Head of caudate nucleus (tissue), 42 donors: Measurements from ENCODE around the gene PSEN1.
A peak's percentile ranks its signal among the peaks of the same experiment; 100 is the strongest.

ENCODE experiments used
- DNase-seq, 42 donors: peaks; one replicate each; pipeline versions ENCODE4 v3.0.0 to v3.0.0-alpha.2; 2020 to 2021; ENCODE audit warnings: mixed read lengths in 7 of 42
- intact Hi-C: fragments of 100-400 bp; cut with DNase I; formaldehyde crosslinking; loops from one replicate; pipeline ENCODE4 v1.15.0; 2022

The PSEN1 gene

GRCh38 chr14:73136387-73137225, at the start of gene PSEN1:
PSEN1 (plus strand) TSS chr14:73136507; CDS start chr14:73148020, 11,513 bp downstream.
- intact Hi-C loops, result loop anchor here (10.0 kb wide), 1 partner anchor 328 kb away; no protein-coding TSS in a partner anchor
- peak; percentile 96 to 100 (median 99) for DNase-seq

- intact Hi-C loops, result no loop called here
- no peak for DNase-seq
Measured at GRCh38 chr14:73091044-73091443, 45.3 kb upstream of the PSEN1 start.

- intact Hi-C loops, result no loop called here
- DNase-seq, result peak in 24 of 42 donors; percentile 9 to 63 (median 38)
Measured at GRCh38 chr14:73097421-73097820, 38.9 kb upstream of the PSEN1 start.

- intact Hi-C loops, result no loop called here
- no peak for DNase-seq
Measured at GRCh38 chr14:73100334-73100733, 36.0 kb upstream of the PSEN1 start.

GRCh38 chr14:73102806-73103497, 33.4 kb upstream of the PSEN1 start:
- DNase-seq, result no peak
- intact Hi-C loops, result no loop called here

- no peak for DNase-seq
- intact Hi-C loops, result no loop called here
Measured at GRCh38 chr14:73105050-73105449, 31.3 kb upstream of the PSEN1 start.

GRCh38 chr14:73105727-73106126, 30.6 kb upstream of the PSEN1 start:
- intact Hi-C loops, result no loop called here

GRCh38 chr14:73116079-73116665, 20.1 kb upstream of the PSEN1 start:
- no peak for DNase-seq
- intact Hi-C loops, result no loop called here

More at GRCh38 chr14:73105727-73106126, 30.6 kb upstream of the PSEN1 start:
- DNase-seq, result no peak

GRCh38 chr14:73124180-73124894, 12.0 kb upstream of the PSEN1 start:
- intact Hi-C loops, result no loop called here
- DNase-seq, result no peak

- DNase-seq, result no peak
- intact Hi-C loops, result no loop called here
Measured at GRCh38 chr14:73125169-73125588, 11.1 kb upstream of the PSEN1 start.

GRCh38 chr14:73125746-73126145, 10.6 kb upstream of the PSEN1 start:
- intact Hi-C loops, result no loop called here
- DNase-seq, result no peak

- DNase-seq, result no peak
- intact Hi-C loops, result loop anchor here (10.0 kb wide), 1 partner anchor 331 kb away; no protein-coding TSS in a partner anchor
Measured at GRCh38 chr14:73133795-73134194, 2.5 kb upstream of the PSEN1 start.

GRCh38 chr14:73136085-73136386, 271 bp upstream of the PSEN1 start:
- intact Hi-C loops, result loop anchor here (10.0 kb wide), 1 partner anchor 329 kb away; no protein-coding TSS in a partner anchor
- DNase-seq, result no peak

- DNase-seq, result no peak
- intact Hi-C loops, result no loop called here
Measured at GRCh38 chr14:73140811-73141323, 4.6 kb downstream of the PSEN1 start.

- no peak for DNase-seq
- intact Hi-C loops, result no loop called here
Measured at GRCh38 chr14:73142216-73142615, 5.9 kb downstream of the PSEN1 start.

- peak; percentile 8 to 89 (median 70) for DNase-seq
- intact Hi-C loops, result no loop called here
Measured at GRCh38 chr14:73143003-73143402, 6.7 kb downstream of the PSEN1 start.

- intact Hi-C loops, result no loop called here
- no peak for DNase-seq
Measured at GRCh38 chr14:73143617-73144016, 7.3 kb downstream of the PSEN1 start.

GRCh38 chr14:73145371-73145770, 9.1 kb downstream of the PSEN1 start:
- intact Hi-C loops, result no loop called here
- no peak for DNase-seq

GRCh38 chr14:73146111-73146510, 9.8 kb downstream of the PSEN1 start:
- intact Hi-C loops, result no loop called here
- DNase-seq, result no peak
